ENCODE measurements around the gene NRL.

Gene NRL

DNA sequence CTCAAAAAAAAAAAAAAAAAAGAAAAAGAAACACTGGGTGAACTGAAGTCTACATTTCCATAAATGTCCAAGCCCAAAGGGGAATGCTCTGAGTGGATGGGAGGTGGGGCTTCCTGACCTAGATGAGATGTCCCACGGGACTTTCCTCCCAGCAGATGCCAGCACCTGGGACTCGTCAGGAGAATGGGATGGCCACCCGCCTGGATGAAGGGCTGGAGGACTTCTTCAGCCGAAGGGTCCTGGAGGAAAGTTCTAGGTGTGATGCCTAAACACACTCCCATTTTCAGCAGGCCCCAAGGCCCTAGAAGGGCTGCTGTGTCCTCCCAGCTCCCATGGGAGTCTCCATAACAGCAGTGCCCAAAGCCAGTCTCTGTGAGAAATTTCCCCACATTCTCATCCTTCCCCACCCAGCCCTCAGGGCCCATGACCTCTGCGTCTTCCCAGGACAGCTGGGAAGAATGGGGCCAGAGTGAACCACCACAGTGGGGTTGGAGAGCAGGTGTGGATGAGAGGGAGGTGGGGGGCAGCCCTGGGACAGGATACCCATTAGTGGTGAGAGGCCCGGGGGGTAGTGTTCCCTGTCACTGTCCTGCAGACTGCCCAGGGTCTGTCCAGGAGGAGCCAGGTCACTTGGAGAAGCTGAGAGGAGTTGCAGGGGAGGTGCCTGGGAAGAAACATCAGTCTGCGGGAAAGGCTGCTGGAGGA, 50.5 kb downstream of the NRL start:
- peaks cover 55 to 66% of the 10 kb centered on the region in 2 experiments for H3K27me3 ChIP-seq (ENCODE audit: control insufficient read depth in 1 of 2, insufficient read depth in 1 of 2, low read length in 2 of 2)
- H3K14ac ChIP-seq (ENCODE audit: low read length in 2 of 2): no peak overlapping the region
- H3K36me3 ChIP-seq (ENCODE audit: control insufficient read depth in 1 of 2, insufficient read depth in 2 of 2, low read depth in 1 of 2, low read length in 2 of 2): no peaks in the 10 kb centered on the region
- H3K27ac ChIP-seq (ENCODE audit: low read length, poor library complexity, severe bottlenecking): no peak overlapping the region
- H4K91ac ChIP-seq (ENCODE audit: low read length): no peak overlapping the region
- no peak overlapping the region for H2BK15ac ChIP-seq (ENCODE audit: low read depth, poor library complexity, severe bottlenecking)
- no peak overlapping the region for H2AK5ac ChIP-seq (ENCODE audit: low read length, severe bottlenecking)
- WGBS: 84% methylated on average over 7 of the region's 7 CpGs
- peaks cover 3% of the 10 kb centered on the region for H3K4me1 ChIP-seq (ENCODE audit: control insufficient read depth, insufficient read depth, low read depth, low read length)
- H3K4ac ChIP-seq (ENCODE audit: low read depth in 1 of 2, low read length in 2 of 2): no peak overlapping the region
- no peak for DNase-seq
- no peak overlapping the region for H2BK12ac ChIP-seq (ENCODE audit: low read length in 2 of 2)
- no peak overlapping the region for H2AFZ ChIP-seq (ENCODE audit: low read depth, low read length)
- no peak overlapping the region for H3K4me3 ChIP-seq (ENCODE audit: insufficient read depth in 1 of 2, low read depth in 1 of 2, low read length in 2 of 2)
- no peak overlapping the region for H3K23ac ChIP-seq (ENCODE audit: low read length in 2 of 2)
- H3K9ac ChIP-seq (ENCODE audit: low read length): no peak overlapping the region
- H3K79me1 ChIP-seq (replicated peaks; ENCODE audit: low read length, poor library complexity, severe bottlenecking): no peaks in the 10 kb centered on the region
- no peak overlapping the region for H4K8ac ChIP-seq (ENCODE audit: low read length)
- no peak overlapping the region for H2BK5ac ChIP-seq (ENCODE audit: low read depth, low read length, poor library complexity, severe bottlenecking)
- H2BK120ac ChIP-seq (ENCODE audit: low read depth, low read length): no peak overlapping the region
- no peaks in the 10 kb centered on the region for H3K9me3 ChIP-seq (ENCODE audit: control insufficient read depth, low read length)
- no peak overlapping the region for H3K18ac ChIP-seq (ENCODE audit: low read depth in 1 of 2, low read length in 2 of 2)
- H3K4me2 ChIP-seq (ENCODE audit: low read length, poor library complexity, severe bottlenecking): no peak overlapping the region

DNA sequence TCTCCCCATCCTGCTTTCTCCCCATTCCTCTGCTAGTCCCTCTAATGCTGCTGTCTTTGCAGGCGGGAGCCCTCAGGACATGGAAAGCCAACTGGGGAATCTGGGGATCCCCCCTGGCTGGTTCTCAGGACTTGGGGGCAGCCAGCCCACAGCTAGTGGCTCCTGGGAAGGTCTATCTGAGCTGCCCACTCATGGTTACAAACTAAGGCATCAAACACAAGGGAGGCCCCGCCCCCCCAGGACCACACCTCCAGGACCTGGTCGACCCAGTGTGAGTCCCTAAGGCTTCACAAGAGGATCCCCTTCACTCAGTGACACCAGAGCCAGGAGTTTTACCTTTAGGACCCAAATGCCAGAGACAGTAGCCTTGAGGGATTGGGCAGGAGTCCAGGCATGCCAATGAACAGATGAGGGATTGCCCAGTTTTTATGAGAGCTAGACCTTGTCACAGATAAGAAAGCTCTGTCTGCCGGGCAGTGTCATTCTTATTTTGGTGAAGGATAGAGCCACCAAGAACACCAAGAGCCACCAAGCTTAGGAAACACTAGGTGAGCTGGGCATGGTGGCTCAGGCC, 51.4 kb downstream of the NRL start:
- no peak overlapping the region for H2BK15ac ChIP-seq (ENCODE audit: low read depth, poor library complexity, severe bottlenecking)
- WGBS: 82% methylated on average over 4 of the region's 4 CpGs
- no peak overlapping the region for H3K4me2 ChIP-seq (ENCODE audit: low read length, poor library complexity, severe bottlenecking)
- H2BK12ac ChIP-seq (ENCODE audit: low read length in 2 of 2): no peak overlapping the region
- no peak overlapping the region for H2BK5ac ChIP-seq (ENCODE audit: low read depth, low read length, poor library complexity, severe bottlenecking)
- H3K9ac ChIP-seq (ENCODE audit: low read length): no peak overlapping the region
- no peak for DNase-seq
- H3K23ac ChIP-seq (ENCODE audit: low read length in 2 of 2): no peak overlapping the region
- no peaks in the 10 kb centered on the region for H3K36me3 ChIP-seq (ENCODE audit: control insufficient read depth in 1 of 2, insufficient read depth in 2 of 2, low read depth in 1 of 2, low read length in 2 of 2)
- no peak overlapping the region for H3K4ac ChIP-seq (ENCODE audit: low read depth in 1 of 2, low read length in 2 of 2)
- peaks cover 47 to 61% of the 10 kb centered on the region in 2 experiments for H3K27me3 ChIP-seq (ENCODE audit: control insufficient read depth in 1 of 2, insufficient read depth in 1 of 2, low read length in 2 of 2)
- no peak overlapping the region for H4K91ac ChIP-seq (ENCODE audit: low read length)
- H3K4me3 ChIP-seq (ENCODE audit: insufficient read depth in 1 of 2, low read depth in 1 of 2, low read length in 2 of 2): no peak overlapping the region
- H3K79me1 ChIP-seq (replicated peaks; ENCODE audit: low read length, poor library complexity, severe bottlenecking): no peaks in the 10 kb centered on the region
- no peak overlapping the region for H3K27ac ChIP-seq (ENCODE audit: low read length, poor library complexity, severe bottlenecking)
- H2AK5ac ChIP-seq (ENCODE audit: low read length, severe bottlenecking): no peak overlapping the region
- H2AFZ ChIP-seq (ENCODE audit: low read depth, low read length): no peak overlapping the region
- H3K14ac ChIP-seq (ENCODE audit: low read length in 2 of 2): no peak overlapping the region
- no peak overlapping the region for H2BK120ac ChIP-seq (ENCODE audit: low read depth, low read length)
- H3K4me1 ChIP-seq (ENCODE audit: control insufficient read depth, insufficient read depth, low read depth, low read length): peaks cover 5% of the 10 kb centered on the region
- H3K18ac ChIP-seq (ENCODE audit: low read depth in 1 of 2, low read length in 2 of 2): no peak overlapping the region
- H3K9me3 ChIP-seq (ENCODE audit: control insufficient read depth, low read length): no peaks in the 10 kb centered on the region
- no peak overlapping the region for H4K8ac ChIP-seq (ENCODE audit: low read length)

DNA sequence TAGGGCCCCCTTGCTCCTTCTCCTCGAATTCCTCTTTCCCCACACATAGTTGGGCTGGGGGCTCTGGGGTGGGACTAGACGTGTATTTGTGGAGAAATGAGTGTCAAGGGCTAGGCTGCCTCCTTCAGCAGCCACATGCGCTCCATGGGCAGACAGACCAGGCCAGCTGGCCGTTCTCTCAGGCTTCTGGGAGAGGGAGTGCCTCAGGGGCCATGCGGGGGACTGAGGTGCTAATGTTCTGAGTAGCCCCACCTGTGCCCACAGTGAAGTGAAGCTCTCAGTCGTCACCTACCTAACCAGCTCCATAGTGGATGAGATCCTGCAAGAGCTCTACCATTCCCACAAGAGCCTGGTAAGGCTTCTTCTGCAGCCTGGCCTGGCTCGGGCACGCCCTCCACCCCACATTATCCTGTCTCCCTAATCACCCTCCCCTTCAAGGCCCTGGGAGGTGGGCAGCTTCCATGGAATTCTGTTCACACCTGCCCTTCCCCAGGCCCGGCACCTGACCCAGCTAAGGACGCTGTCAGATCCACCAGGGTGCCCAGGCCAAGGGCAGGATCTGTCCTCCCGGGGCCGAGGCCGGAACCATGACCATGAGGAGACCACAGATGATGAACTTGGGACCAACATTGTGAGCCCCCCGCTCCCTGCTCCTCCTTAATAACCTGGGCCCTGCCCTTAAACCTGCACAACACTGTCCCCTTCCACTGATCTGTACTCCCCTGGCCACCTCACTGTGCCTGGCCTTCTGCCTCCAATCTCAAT, 52.4 kb downstream of the NRL start:
- Histone ChIP-seq H2BK5ac (ENCODE audit: low read depth, low read length, poor library complexity, severe bottlenecking) (no peak overlapping the region), H3K23ac (ENCODE audit: low read length in 2 of 2) (no peak overlapping the region), H2AK5ac (ENCODE audit: low read length, severe bottlenecking) (no peak overlapping the region), H2BK15ac (ENCODE audit: low read depth, poor library complexity, severe bottlenecking) (no peak overlapping the region), H3K4me2 (ENCODE audit: low read length, poor library complexity, severe bottlenecking) (no peak overlapping the region), H4K8ac (ENCODE audit: low read length) (no peak overlapping the region), H3K18ac (ENCODE audit: low read depth in 1 of 2, low read length in 2 of 2) (no peak overlapping the region), H3K4me3 (ENCODE audit: insufficient read depth in 1 of 2, low read depth in 1 of 2, low read length in 2 of 2) (no peak overlapping the region), H3K36me3 (ENCODE audit: control insufficient read depth in 1 of 2, insufficient read depth in 2 of 2, low read depth in 1 of 2, low read length in 2 of 2) (no peaks in the 10 kb centered on the region), H3K14ac (ENCODE audit: low read length in 2 of 2) (no peak overlapping the region), H3K4ac (ENCODE audit: low read depth in 1 of 2, low read length in 2 of 2) (no peak overlapping the region), H3K4me1 (ENCODE audit: control insufficient read depth, insufficient read depth, low read depth, low read length) (peaks cover 5% of the 10 kb centered on the region), H3K9me3 (ENCODE audit: control insufficient read depth, low read length) (no peaks in the 10 kb centered on the region), H2BK12ac (ENCODE audit: low read length in 2 of 2) (no peak overlapping the region), H4K91ac (ENCODE audit: low read length) (no peak overlapping the region), H2BK120ac (ENCODE audit: low read depth, low read length) (no peak overlapping the region), H3K9ac (ENCODE audit: low read length) (no peak overlapping the region), H3K79me1 (replicated peaks; ENCODE audit: low read length, poor library complexity, severe bottlenecking) (no peaks in the 10 kb centered on the region), H2AFZ (ENCODE audit: low read depth, low read length) (no peak overlapping the region), H3K27ac (ENCODE audit: low read length, poor library complexity, severe bottlenecking) (no peak overlapping the region), H3K27me3 (ENCODE audit: control insufficient read depth in 1 of 2, insufficient read depth in 1 of 2, low read length in 2 of 2) (peaks cover 50 to 63% of the 10 kb centered on the region in 2 experiments)
- 77% methylated on average over 13 of the region's 14 CpGs for WGBS
- no peak for DNase-seq

All from mesenchymal stem cell (in vitro differentiated cells and primary cell).